Activated CD4-positive, alpha-beta T cell treated with anti-CD3 and anti-CD28 coated beads for 48 hours (primary cell): ENCODE measurements around the gene FAM236C.
"Not testable (repeated sequence)": the region's sequence is repeated elsewhere in the genome, so short reads cannot be mapped to it uniquely, and the experiment has no call there.

Experiments used
- DNase-seq: peaks from one replicate; pipeline ENCODE4 v3.0.0-alpha.2; 2020

The FAM236C gene

GRCh38 chrX:72912315-72912714 lies at the start of gene FAM236C:
TSS of gene FAM236C (plus strand) at chrX:72912615. CDS start at chrX:72912715, 100 bp downstream.
- not testable (repeated sequence) for DNase-seq

GRCh38 chrX:72882898-72883297 lies 29.5 kb upstream of the FAM236C start:
- not testable (repeated sequence) for DNase-seq

GRCh38 chrX:72889740-72890139 lies 22.7 kb upstream of the FAM236C start:
- DNase-seq: not testable (repeated sequence)

GRCh38 chrX:72916096-72916495 lies 3.7 kb downstream of the FAM236C start:
- DNase-seq: not testable (repeated sequence)

GRCh38 chrX:72932283-72932682 lies 19.9 kb downstream of the FAM236C start:
- not testable (repeated sequence) for DNase-seq

GRCh38 chrX:72936455-72936854 lies 24.0 kb downstream of the FAM236C start:
- DNase-seq: not testable (repeated sequence)

- not testable (repeated sequence) for DNase-seq
Observed at GRCh38 chrX:72936882-72937455, 24.6 kb downstream of the FAM236C start.

- not testable (repeated sequence) for DNase-seq
Observed at GRCh38 chrX:72937906-72938305, 25.5 kb downstream of the FAM236C start, which contains the start of gene FAM236A. TSS of gene FAM236A (plus strand) at chrX:72938206. CDS start at chrX:72938263, 57 bp downstream.

GRCh38 chrX:72942272-72942671 lies 29.9 kb downstream of the FAM236C start:
- DNase-seq: not testable (repeated sequence)

GRCh38 chrX:72943035-72943818 lies 30.8 kb downstream of the FAM236C start:
- DNase-seq: not testable (repeated sequence)

GRCh38 chrX:72943819-72944169 lies 31.4 kb downstream of the FAM236C start, which contains the start of gene DMRTC1:
TSS of gene DMRTC1 (minus strand) at chrX:72943837. CDS start at chrX:72875694, 68,143 bp downstream.
- DNase-seq: not testable (repeated sequence)

- not testable (repeated sequence) for DNase-seq
Observed at GRCh38 chrX:72959971-72960370, 47.6 kb downstream of the FAM236C start.
